Activated CD4-positive, CD25-positive, alpha-beta regulatory T cell (primary cell): ENCODE results near the gene CEP44.
"Not testable (repeated sequence)": the region's sequence is repeated elsewhere in the genome, so short reads cannot be mapped to it uniquely, and the experiment has no call there.

Experiments used
- DNase-seq, 4 experiments: peaks; one replicate each; lab custom pipeline; 2025; lab: John Stamatoyannopoulos, UW

CEP44 gene

DNA sequence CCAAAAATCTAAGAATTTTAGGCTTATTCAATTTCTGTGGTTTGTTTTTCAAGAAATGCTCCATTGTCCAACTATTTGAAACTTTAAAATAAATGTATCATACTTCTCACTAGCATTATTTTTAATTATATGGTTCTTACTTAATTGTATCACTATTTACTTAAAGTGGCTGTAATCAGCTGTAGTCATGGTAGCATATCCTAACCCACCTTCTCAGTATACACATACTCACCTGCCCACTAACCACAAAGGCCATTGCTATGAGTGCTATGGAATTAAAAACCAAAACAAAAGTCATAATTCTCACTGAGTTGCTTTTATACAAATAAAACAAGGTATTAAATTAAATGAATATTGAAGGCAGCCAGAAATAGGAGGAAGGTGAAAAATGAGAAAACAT, 5.2 kb upstream of the CEP44 start:
- DNase-seq: no peak

- no peak for DNase-seq
These were observed 4.1 kb upstream of the CEP44 start for GRCh38 chr4:174279433-174280155.

- DNase-seq: no peak
These were observed 2.5 kb upstream of the CEP44 start for GRCh38 chr4:174281182-174281737.

DNA sequence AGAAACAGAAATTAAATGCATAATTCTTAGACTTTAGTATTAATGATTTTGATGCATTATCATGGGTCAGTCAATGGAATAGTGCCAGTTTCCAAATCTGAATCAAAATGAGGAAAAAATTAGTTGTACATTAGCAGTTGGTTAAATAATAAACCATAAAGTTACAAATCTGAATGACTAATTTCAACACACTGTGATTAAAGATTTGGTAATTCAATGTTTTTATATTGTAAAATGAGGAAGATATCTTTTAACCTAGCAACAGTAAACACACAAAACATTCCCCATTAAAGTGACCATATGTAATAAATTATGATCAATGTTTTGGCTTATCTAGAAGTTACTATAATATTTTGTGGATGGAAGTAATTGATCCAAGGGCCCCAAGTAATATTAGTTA, 1.8 kb upstream of the CEP44 start:
- no peak for DNase-seq

DNA sequence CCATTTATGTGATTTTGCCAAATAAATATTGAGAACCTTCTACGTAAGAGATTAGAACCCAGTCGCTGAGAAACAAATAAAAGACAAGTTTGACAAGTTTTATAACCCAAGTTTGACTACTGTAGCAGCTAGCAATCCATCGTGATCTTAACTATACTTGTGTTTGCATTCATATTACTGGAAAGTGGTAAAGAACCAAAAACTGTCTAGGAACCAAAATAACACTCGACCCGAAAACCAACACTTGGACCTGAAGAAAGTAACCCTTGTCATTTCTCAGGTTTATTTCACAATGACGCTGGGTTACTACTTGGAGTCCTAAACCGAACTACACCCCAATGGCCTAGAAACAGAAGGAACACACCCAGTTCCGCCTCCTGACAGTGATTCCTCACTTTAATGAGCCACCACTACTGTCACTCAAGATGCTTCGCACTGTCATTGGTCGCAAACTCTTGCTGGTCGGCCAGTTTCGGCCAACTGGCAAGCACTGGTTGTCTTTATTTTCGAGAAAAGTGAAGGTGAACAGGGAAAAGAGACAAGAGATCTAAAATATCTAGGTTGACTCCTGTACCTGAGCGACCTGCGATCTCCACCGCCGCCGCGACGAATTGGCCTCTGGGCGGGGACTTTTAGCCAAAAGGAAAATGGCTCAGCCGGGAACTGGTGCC, 740 bp upstream of the CEP44 start:
- peak; percentile 29 to 49 (median 42) for DNase-seq

GRCh38 chr4:174284487-174284886, 776 bp downstream of the CEP44 start:
- DNase-seq: no peak

- DNase-seq: no peak
These were observed 3.2 kb downstream of the CEP44 start for GRCh38 chr4:174286870-174287269.

- DNase-seq: no peak
These were observed 8.8 kb downstream of the CEP44 start for GRCh38 chr4:174292473-174292872.

DNA sequence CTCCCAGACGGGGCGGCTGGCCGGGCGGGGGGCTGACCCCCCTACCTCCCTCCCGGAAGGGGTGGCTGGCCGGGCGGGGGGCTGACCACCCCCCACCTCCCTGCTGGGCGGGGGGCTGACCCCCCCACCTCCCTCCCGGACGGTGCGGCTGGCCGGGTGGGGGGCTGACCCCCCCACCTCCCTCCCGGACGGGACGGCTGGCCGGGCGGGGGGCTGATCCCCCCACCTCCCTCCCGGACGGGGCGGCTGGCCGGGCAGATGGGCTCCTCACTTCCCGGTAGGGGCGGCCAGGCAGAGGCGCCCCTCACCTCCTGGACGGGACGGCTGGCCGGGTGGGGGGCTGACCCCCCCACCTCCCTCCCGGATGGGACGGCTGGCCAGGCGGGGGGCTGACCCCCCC, 10.9 kb downstream of the CEP44 start:
- not testable (repeated sequence) for DNase-seq

DNA sequence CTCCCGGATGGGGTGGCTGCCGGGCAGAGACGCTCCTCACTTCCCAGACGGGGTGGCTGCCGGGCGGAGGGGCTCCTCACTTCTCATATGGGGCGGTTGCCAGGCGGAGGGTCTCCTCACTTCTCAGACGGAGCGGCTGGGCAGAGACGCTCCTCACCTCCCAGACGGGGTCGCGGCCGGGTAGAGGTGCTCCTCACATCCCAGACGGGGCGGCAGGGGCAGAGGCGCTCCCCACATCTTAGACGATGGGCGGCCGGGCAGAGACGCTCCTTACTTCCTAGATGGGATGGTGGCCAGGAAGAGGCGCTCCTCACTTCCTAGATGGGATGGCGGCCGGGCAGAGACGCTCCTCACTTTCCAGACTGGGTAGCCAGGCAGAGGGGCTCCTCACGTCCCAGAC, 11.4 kb downstream of the CEP44 start:
- not testable (repeated sequence) for DNase-seq

- no peak for DNase-seq
These were observed 20.0 kb downstream of the CEP44 start for GRCh38 chr4:174303687-174304086.

DNA sequence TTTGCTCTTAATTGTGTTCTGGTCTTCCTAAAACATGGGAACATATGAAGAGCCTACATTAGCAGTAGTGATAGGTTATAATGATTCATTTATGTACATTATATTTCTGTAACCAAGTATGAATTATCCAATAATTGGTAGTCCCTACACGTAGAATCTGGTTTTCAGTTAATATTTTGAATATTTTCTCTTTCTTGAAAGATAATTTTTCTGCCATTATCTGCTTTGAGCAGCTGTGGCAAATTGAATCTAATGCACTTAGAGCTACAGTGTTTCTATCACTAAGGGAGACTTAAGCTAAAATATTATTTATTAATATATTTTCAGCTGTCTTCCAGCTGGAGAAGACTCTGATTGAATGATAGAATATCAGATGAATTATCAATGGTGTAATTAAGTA, 21.0 kb downstream of the CEP44 start:
- DNase-seq: no peak

DNA sequence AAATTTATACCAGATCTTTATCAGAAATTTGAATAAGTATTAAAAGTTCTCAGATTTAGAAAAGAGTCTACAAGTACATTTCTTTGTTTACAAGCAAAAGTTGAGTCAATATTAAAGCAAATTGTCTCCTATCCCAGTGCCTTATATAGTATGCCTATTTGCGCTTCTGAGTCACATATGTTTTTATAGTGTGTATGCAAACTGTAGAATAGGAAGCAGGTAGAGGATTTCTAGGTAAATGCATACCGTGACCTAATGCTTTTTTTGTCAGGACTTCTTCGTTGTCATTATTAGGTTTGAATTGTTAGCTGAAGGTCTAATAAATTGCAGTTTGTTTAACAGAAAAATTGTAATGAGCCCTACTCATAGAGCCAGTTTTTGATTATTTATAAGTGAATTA, 22.2 kb downstream of the CEP44 start:
- DNase-seq: no peak

- no peak for DNase-seq
These were observed 24.0 kb downstream of the CEP44 start for GRCh38 chr4:174307694-174308093.

DNA sequence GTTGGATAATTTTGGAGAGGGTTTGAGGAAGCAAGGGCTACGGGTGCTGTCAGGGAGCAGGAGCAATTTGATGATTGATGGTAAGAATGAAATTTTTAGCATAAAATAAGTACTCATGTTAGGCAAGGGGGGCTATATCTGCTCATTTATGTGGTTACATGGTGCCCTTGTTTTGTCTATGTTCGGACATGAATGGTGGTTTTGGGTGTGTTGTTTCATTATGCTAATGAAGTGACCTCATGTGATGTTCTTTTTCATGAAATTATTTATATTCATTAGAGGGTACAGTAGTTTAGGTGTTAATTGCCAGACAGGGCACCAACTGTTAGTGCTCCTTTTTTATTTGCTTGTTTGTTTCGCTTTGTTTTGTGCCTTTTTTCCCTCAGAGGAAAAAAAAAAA, 29.3 kb downstream of the CEP44 start:
- DNase-seq: no peak

DNA sequence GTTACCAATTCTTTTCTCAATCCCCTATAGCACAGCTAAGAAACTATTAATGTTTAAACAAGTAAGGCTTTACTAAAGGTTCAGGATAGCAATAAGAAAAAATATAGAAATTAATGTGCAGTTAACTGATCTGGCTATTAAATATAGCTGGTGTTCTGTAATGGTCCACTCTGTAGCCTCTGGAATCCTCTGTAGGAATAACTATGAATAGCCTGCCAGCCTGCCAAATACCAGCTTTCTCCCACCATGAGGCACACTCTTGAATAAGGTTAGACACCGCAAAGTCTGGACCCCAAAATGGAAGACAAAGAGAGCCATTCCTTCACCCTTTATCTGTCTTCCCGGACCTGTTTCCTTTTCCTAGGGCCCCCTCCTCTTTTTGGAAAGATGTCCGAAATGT, 30.6 kb downstream of the CEP44 start:
- no peak for DNase-seq

DNA sequence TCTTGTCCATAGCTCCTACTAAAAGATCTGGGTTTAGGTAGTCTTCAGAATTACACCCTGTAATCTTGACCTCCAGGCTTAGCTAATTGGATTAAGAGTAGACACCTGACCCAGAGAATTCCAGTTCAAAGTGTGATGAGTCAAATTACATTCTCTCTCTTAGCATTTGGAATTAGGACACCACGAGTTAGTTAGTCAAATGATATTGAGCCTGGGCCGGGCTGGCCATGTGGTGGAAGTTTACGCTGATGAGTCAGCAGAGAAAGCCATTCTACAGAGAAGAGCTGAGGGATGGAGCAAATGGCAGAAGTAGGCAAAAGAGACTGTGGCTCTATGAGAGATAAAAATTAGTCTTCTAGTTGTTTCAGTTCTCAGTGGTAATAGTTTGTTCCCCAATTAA, 31.1 kb downstream of the CEP44 start:
- no peak for DNase-seq

GRCh38 chr4:174316546-174316945, 32.8 kb downstream of the CEP44 start:
- no peak for DNase-seq

DNA sequence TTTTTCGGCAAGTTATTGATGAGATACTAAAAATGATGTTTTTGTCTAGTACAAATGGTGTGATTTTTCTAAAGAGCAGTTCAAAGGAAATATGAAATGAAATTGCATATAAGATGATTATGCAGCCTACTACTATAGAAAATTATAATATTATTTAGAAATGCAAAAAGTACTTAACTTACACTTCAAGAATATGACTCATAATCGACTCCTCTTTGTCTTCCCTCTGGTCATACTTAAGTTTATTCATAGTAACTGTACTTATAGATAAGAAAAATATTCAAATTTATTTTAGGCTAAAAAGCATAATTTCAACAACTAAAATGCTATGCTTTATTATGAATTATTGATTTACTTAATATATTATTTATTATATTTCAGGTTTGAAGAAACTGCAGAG, 33.2 kb downstream of the CEP44 start:
- no peak for DNase-seq

DNA sequence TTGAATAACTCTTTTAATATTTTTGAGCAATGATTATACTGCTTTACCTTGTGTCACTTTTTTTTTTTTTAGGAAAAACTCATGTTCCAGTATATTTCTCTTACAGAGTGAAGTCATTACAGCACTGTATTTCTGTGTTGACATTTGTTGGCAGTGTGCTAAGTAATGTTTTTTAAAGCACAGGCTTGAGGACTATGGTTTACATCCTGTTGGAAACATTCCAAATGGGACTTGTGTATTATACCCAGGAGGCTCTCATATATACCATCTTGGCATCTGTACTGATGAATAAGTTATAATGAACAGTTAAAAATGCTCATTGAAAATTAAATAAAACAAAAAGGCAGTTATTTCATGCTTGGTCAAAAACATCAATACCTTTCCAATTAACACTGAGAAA, 33.8 kb downstream of the CEP44 start:
- DNase-seq: no peak

DNA sequence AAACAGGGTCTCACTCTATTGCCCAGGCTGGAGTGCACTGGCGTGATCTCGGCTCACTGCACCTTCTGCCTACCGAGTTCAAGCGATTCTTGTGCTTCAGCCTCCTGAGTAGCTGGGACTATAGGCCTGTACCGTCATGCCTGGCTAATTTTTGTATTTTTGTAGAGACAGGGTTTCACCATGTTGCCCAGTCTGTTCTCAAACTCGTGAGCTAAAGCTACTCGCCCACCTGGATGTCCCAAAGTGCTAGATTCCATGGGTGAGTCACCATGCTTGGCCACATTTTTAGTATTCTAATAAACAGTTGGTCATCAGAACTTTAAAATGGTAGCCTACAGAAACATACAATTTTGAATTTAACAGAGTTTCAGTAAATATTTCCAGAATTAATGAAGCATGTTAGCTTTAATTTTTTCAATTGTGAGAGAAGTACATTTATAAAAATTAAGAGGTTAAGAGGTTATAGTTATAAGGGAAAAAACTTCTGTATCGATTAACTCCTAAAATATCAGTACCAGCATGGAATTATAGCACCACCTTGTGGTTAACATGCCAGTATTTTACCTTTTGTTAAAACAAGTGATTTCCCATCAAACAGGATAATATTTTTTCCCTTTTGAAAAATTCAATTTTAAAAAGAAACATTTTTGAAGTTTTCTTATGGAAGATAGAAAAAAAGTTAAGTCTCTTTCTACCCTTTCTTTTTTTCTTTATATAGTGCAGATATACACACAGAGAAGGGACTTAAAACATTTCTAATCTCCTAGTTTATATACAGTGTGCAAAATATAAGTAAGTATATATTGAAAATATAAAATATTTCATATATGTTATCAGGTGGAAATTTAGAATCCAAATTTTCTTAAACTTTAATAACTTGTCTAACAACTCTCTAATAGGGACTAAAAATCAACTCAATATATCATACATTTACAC, 35.4 kb downstream of the CEP44 start:
- DNase-seq: no peak

DNA sequence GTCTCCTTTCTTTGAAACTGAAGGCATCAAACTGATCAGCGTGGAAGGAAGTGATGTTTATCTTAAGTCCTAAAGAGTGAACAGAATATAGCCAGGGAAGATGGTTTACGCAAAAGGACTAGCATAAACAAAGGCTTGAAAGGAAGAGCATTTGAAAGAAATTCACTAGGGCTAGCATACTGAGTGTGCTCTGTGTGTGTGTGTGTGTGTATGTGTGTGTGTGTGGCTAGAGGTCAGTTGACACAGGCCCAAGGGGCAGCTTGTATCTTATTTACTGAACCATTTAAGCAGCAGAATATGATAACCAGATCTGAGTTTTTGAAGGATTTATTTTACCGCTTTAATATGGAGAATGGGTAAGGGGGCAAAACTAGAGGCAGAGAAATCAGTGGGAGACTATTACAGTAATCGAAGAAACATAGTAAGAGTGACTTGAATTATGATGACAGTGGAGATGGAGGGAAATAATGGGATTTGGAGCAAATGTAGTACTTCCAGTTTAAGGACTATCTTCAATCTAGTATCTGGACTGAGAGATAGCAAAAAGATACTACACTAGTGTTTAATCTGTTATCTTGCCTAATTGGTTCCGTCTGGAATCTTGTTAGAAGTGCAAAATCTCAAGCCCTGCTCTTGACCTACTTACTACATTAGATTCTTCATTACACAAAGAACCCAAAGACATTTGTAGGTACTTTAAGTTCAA, 36.9 kb downstream of the CEP44 start:
- DNase-seq: no peak
